Psoas muscle (tissue), 8 donors: ENCODE measurements around the gene GRM1. TPM values are rescaled to one million over a fixed set of nuclear protein-coding genes. Genes with fewer than 3 reads are reported as not detected.
A peak's percentile ranks its signal among the peaks of the same experiment; 100 is the strongest.

Experiments
- ATAC-seq, 4 donors: fragments of 200-7000 bp; cut with Tn5 transposase; one replicate each; pipeline ENCODE4 v1.9.1; 2020; ENCODE audit warnings: moderate library complexity in 3 of 4, mild to moderate bottlenecking in 2 of 4
- DNase-seq, 2 donors: peaks; one replicate each; pipeline ENCODE4 v3.0.0-alpha.2; 2020
- H3K27ac ChIP-seq: fragments of 200-600 bp; one replicate; pipeline ENCODE4 v1.8.0; 2022
- H3K27me3 ChIP-seq, 3 donors: fragments of 200-600 bp in 1 of 3; one replicate each; pipeline versions ENCODE4 v1.6.1 to v1.8.0; 2013 to 2022; ENCODE audit warnings: low read length in 2 of 3, mild to moderate bottlenecking in 2 of 3, moderate library complexity in 1 of 3; ENCODE audit not compliant: insufficient read depth in 3 of 3
- H3K36me3 ChIP-seq, 2 donors: fragments of 200-600 bp in 1 of 2; one replicate each; pipeline versions ENCODE4 v1.6.1 to v1.8.0; 2013 to 2022; ENCODE audit warnings: low read depth in 1 of 2, mild to moderate bottlenecking in 1 of 2, moderate library complexity in 1 of 2; ENCODE audit not compliant: insufficient read depth in 1 of 2
- H3K4me1 ChIP-seq: fragments of 200-600 bp; one replicate; pipeline ENCODE4 v1.8.0; 2022
- H3K4me3 ChIP-seq: fragments of 200-600 bp; one replicate; pipeline ENCODE4 v1.8.0; 2022; ENCODE audit warnings: mild to moderate bottlenecking
- H3K9me3 ChIP-seq: fragments of 200-600 bp; one replicate; pipeline ENCODE4 v1.8.0; 2022
- WGBS, 3 donors: extraction: QIAGEN DNeasy Blood & Tissue Kit; methylation state at CpG; one replicate each; pipeline versions ENCODE4 v1.1.6 to v1.1.7; 2013; 5-methylcytosine and 5-hydroxymethylcytosine counted together
- intact Hi-C, 2 donors: fragments of 100-400 bp; cut with DNase I; formaldehyde crosslinking; loops; one replicate each; pipeline versions ENCODE4 v1.11.0 to v1.14.2; 2022
- polyA plus RNA-seq, 3 donors: library from polyadenylated mRNA; stranded (reverse); fragments of 200-250 nt; gene quantifications; one replicate each; pipeline ENCODE4 v1.2.3, GENCODE V29; 2013
- total RNA-seq, 4 donors: library from RNA; stranded (reverse); fragmentation: NEBNext Ultra II Directional in 2 of 4; extraction: Animal tissue kit (Norgen Biotek cat#: 25700) in 2 of 4; gene quantifications; one replicate each; pipeline versions ENCODE4 v1.2.1 to v1.2.4, GENCODE V29; 2021 to 2023
- TF ChIP-seq, protein P1 (sequence below): fragments of 200-600 bp; IDR thresholded peaks from one replicate; pipeline ENCODE4 v1.8.0; 2022; ENCODE audit warnings: antibody characterized with exemption
- donor health status: healthy with polysubstance abuse.
- donor health status: DM: no; HTN: no; CAD: no; lungs with moderate emphysema.
- donor health status: Bipolar disorder and iron deficiency.
- donor health status: healthy.
- donor health status: DM: yes; HTN: yes; CAD: no.
- donor health status: DM: no; HTN: no; CAD: no.
- donor health status: DM: no; HTN: no; CAD: no.
- donor health status: DM: yes; HTN: yes; CAD: no.

The GRM1 gene
- total and polyA plus RNA-seq, 7 donors = 0.03 to 2.6 (median 0.07) TPM; not detected in 4

DNA sequence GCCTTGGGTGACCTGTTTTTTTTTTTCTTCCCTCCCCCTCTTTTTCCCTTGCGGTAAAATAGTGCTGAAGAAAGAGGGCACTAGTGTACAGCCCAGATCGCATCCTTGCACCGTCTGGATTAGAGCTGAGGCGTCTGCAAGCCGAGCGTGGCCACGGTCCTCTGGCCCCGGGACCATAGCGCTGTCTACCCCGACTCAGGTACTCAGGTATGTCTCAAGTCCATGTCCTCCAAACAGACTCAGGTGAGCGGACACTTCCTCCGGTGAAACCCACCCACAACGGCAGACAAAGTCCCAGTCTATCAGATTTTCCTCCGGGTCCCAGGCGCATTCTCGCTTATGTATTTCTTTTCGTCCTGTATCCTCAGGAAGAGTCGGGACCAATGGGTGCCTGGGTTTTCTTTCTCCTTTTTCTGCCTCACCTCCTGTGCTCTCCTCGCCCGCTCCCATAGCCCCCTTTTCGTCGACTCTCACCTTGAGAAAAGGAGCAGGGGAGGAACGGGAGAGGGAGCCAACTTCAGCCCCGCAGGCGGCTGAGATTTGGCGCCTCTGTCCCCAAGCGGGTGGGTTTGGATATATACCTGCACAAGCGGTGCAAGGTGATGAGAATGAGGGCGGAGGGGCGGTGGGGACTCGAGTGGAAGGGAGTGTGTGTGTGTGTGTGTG is 1.1 kb upstream of the GRM1 start:
- WGBS, 3 donors = 3 to 5% (median 3%) methylated on average over 26 to 31 of the region's 31 CpGs
- Histone ChIP-seq H3K4me3 (no peak overlapping the region), H3K9me3 (no peaks in the 10 kb centered on the region), H3K36me3 (no peaks in the 10 kb centered on the region), H3K4me1 (no peaks in the 10 kb centered on the region), H3K27ac (no peak overlapping the region), H3K27me3 (peaks cover 0 to 40% (median 13%) of the 10 kb centered on the region in 3 donors)
- TF ChIP-seq, protein P1, sequence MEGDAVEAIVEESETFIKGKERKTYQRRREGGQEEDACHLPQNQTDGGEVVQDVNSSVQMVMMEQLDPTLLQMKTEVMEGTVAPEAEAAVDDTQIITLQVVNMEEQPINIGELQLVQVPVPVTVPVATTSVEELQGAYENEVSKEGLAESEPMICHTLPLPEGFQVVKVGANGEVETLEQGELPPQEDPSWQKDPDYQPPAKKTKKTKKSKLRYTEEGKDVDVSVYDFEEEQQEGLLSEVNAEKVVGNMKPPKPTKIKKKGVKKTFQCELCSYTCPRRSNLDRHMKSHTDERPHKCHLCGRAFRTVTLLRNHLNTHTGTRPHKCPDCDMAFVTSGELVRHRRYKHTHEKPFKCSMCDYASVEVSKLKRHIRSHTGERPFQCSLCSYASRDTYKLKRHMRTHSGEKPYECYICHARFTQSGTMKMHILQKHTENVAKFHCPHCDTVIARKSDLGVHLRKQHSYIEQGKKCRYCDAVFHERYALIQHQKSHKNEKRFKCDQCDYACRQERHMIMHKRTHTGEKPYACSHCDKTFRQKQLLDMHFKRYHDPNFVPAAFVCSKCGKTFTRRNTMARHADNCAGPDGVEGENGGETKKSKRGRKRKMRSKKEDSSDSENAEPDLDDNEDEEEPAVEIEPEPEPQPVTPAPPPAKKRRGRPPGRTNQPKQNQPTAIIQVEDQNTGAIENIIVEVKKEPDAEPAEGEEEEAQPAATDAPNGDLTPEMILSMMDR = no peak
- intact Hi-C loops = no loop called here
- DNase-seq (no peak), ATAC-seq (no peak)

DNA sequence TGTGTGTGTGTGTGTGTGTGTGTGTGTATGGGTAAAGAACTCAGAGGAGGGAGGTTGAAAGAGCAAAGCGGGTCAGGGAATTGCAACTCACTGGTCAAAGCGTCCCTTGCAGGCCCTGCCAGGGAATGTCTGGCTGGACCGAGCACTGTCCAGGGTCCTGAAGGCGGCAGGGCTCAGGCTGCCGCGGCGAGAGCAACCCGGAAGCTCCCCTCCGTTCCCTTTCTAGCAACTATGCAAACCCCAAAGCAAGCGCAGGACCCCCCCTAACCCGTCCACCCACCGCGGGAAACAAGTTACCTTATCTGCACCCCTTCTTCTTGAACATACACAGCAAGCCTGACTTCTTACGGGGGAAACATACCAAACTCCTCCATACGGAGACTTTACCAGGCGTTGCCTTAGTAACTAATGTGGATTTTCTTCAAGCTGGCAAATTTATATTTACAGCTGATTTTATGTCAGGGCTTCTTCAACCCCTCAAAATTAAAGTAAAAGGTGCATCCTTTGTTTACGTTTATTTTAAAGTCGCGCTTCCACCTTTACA is 538 bp upstream of the GRM1 start:
- Histone ChIP-seq H3K27ac (no peak overlapping the region), H3K36me3 (no peaks in the 10 kb centered on the region), H3K27me3 (peaks cover 0 to 40% (median 13%) of the 10 kb centered on the region in 3 donors), H3K4me1 (no peaks in the 10 kb centered on the region), H3K9me3 (no peaks in the 10 kb centered on the region), H3K4me3 (no peak overlapping the region)
- TF ChIP-seq, protein P1 = no peak
- peak; percentile 68 to 71 (median 70) for ATAC-seq
- 2 to 3% (median 3%) methylated on average over 18 to 19 of the region's 19 CpGs for WGBS, 3 donors
- DNase-seq = peak; percentile 59 to 68
- intact Hi-C loops = no loop called here

DNA sequence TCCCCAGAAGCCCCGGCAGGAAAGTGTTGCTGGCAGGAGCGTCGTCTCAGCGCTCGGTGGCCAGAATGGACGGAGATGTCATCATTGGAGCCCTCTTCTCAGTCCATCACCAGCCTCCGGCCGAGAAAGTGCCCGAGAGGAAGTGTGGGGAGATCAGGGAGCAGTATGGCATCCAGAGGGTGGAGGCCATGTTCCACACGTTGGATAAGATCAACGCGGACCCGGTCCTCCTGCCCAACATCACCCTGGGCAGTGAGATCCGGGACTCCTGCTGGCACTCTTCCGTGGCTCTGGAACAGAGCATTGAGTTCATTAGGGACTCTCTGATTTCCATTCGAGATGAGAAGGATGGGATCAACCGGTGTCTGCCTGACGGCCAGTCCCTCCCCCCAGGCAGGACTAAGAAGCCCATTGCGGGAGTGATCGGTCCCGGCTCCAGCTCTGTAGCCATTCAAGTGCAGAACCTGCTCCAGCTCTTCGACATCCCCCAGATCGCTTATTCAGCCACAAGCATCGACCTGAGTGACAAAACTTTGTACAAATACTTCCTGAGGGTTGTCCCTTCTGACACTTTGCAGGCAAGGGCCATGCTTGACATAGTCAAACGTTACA is 817 bp downstream of the GRM1 start:
- WGBS, 3 donors = 12 to 16% (median 15%) methylated on average over 25 of the region's 25 CpGs
- Histone ChIP-seq H3K36me3 (no peaks in the 10 kb centered on the region), H3K27me3 (peaks cover 0 to 40% (median 13%) of the 10 kb centered on the region in 3 donors), H3K4me1 (no peaks in the 10 kb centered on the region), H3K27ac (no peak overlapping the region), H3K4me3 (no peak overlapping the region), H3K9me3 (no peaks in the 10 kb centered on the region)
- TF ChIP-seq, protein P1 = no peak
- ATAC-seq (no peak), DNase-seq (peak in 1 of 2 donors; percentile 31)
- intact Hi-C loops = loop anchor here in 1 of 2 donors (10.0 kb wide), 1 partner anchor 675 kb away; no protein-coding TSS in a partner anchor

DNA sequence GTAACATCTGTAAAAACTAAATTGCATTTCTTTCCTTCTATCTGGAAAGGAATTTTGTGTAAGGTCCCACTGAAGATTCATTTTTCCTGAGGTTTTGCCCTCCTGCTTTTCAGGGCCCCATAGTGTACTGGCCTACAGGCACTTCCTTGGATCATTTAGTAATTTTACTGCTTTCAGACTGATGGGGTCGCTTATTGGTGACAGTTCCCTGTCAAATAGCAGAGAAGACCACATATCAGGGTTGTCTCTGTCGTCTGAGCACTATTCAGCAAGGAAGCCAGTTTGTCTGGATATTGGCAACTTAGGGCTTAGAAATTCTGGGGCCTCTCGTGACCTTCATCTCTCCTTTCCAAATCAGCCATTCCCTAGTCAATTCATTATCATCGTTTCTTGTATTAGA is 3.5 kb downstream of the GRM1 start:
- peaks cover 0 to 36% (median 13%) of the 10 kb centered on the region in 3 donors for H3K27me3 ChIP-seq
- H3K4me1 ChIP-seq = no peaks in the 10 kb centered on the region
- intact Hi-C loops = loop anchor here in 1 of 2 donors (10.0 kb wide), 1 partner anchor 672 kb away; no protein-coding TSS in a partner anchor
- TF ChIP-seq, protein P1 = no peak
- no peak overlapping the region for H3K4me3 ChIP-seq
- no peak overlapping the region for H3K27ac ChIP-seq
- H3K9me3 ChIP-seq = no peaks in the 10 kb centered on the region
- H3K36me3 ChIP-seq = no peaks in the 10 kb centered on the region
- WGBS, 3 donors = 37 to 47% (median 41%) methylated on average over 4 of the region's 4 CpGs
- ATAC-seq (no peak), DNase-seq (no peak)
